Activated CD8-positive, alpha-beta T cell treated with anti-CD3 and anti-CD28 coated beads, Interleukin-2, amount 10 ng/mL, durations not matched to agents 7 days and 5 days (primary cell): Measurements from ENCODE around the gene FAM216B. TPM values are rescaled to one million over a fixed set of nuclear protein-coding genes. Genes with fewer than 3 reads are reported as not detected.
A peak's percentile ranks its signal among the peaks of the same experiment; 100 is the strongest.

Experiments
- ATAC-seq: fragments of 150-1000 bp; cut with Tn5 transposase; one replicate; pipeline ENCODE4 v1.10.0; 2021; ENCODE audit warnings: moderate library complexity
- CTCF ChIA-PET: fragments of 350-600 bp; sonication (Branson Sonifier 250); formaldehyde crosslinking; loops from one replicate; lab custom pipeline; 2021; ENCODE audit warnings: antibody characterized with exemption; lab: Charles Lee
- POLR2A ChIA-PET: fragments of 350-600 bp; sonication (Branson Sonifier 250); formaldehyde crosslinking; loops from one replicate; lab custom pipeline; 2021; ENCODE audit warnings: antibody characterized with exemption; lab: Charles Lee
- DNase-seq: peaks from one replicate; pipeline ENCODE4 v3.0.0-alpha.2; 2020
- H3K27ac Mint-ChIP-seq: one replicate; pipeline ENCODE4 v1.8.0; 2021; ENCODE audit warnings: mild to moderate bottlenecking, mixed read lengths
- H3K27me3 Mint-ChIP-seq: one replicate; pipeline ENCODE4 v1.8.0; 2021; ENCODE audit warnings: low read depth, mixed read lengths
- H3K36me3 Mint-ChIP-seq: one replicate; pipeline ENCODE4 v1.8.0; 2021; ENCODE audit warnings: low read depth, mixed read lengths
- H3K4me1 Mint-ChIP-seq: one replicate; pipeline ENCODE4 v1.8.0; 2021; ENCODE audit warnings: low read depth, mixed read lengths
- H3K4me3 Mint-ChIP-seq: one replicate; pipeline ENCODE4 v1.8.0; 2021; ENCODE audit warnings: mild to moderate bottlenecking, mixed read lengths
- H3K9me3 Mint-ChIP-seq: one replicate; pipeline ENCODE4 v1.8.0; 2022; ENCODE audit warnings: mixed read lengths; ENCODE audit not compliant: insufficient read depth
- total RNA-seq, 2 experiments: library from RNA; stranded (reverse); gene quantifications; one replicate each; pipeline ENCODE4 v1.2.3, GENCODE V29; 2021

The FAM216B gene
- total RNA-seq, 2 experiments from 2014 or later, result not detected

DNA sequence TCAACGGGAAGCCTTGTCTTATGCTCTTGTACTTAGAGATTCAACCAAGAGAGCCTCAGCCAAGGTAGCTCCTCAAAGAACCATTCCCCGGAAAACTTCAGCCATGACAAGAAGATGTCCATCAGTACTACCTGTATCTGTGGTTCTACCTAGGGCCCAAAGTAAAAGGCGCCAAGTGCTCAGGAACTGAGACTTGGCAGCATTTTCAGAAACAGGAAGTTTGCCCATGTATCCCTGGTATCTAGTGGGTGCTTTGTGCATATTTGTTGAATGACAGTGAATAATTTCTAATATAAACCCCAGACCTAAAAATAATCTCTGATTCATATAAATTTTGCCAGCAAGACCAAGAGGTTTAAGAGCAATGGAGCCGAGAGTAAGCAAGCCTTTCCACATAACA lies 7.2 kb downstream of the FAM216B start:
- POLR2A ChIA-PET, result no interaction called here
- no peak for DNase-seq
- no peaks in the 10 kb centered on the region for H3K9me3 Mint-ChIP-seq
- no peaks in the 10 kb centered on the region for H3K4me1 Mint-ChIP-seq
- CTCF ChIA-PET, result no interaction called here
- H3K27ac Mint-ChIP-seq, result no peak overlapping the region
- H3K27me3 Mint-ChIP-seq, result peaks cover 5% of the 10 kb centered on the region
- no peak overlapping the region for H3K4me3 Mint-ChIP-seq
- H3K36me3 Mint-ChIP-seq, result no peaks in the 10 kb centered on the region
- ATAC-seq, result no peak

DNA sequence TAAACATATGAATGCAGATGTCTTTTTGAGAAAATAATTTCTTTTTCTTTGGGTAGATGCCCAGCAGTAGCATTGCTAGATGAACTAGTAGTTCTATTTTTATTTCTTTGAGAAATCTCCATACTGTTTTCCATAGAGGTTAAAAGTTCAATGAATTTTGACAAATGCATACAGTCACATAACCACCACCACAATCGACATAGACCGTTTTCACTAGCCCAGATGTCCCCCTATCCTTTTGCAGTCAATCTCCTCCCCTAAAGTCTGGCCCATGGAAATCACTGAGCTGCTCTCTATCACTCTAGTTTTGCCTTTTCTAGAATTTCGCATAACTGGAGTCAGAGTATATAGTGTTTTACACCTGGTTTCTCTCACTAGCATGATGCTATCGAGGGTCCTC lies 10.8 kb downstream of the FAM216B start:
- no peaks in the 10 kb centered on the region for H3K9me3 Mint-ChIP-seq
- no peak overlapping the region for H3K4me3 Mint-ChIP-seq
- POLR2A ChIA-PET, result no interaction called here

DNA sequence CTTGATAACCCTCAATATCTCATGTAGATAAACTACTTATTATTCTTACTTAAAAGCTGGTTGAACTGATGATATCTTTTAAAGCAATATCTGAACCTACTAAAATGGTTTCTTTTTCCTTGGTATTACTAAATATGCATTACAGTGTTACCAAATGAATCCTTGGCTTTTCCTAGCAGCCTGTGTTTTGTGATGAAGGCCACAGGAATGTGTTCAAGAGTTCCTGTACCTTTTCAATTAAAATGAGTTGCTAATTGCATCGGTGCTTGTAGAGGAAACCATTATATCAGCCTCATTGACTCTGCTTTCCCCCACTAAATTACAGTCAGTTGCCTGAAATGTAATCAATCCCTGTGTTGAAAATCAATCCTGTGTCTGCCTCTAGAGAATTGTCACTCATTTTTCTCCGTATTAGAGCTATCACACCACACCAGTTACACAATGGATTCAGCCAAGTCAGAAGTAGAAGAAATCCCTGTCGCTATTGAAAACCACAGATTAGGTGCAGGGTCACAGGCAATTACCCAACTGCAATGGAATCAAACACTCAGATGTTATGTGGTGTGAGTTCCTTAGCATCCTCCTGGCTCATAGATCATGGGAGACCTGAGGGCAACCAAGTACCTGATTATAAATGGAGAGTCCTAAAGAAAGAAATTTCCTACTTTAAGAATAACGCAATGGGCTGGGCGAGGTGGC lies 13.3 kb downstream of the FAM216B start:
- POLR2A ChIA-PET, result no interaction called here
- no peak for ATAC-seq
- H3K9me3 Mint-ChIP-seq, result no peaks in the 10 kb centered on the region

More for the DNA sequence above, 10.8 kb downstream of the FAM216B start:
- ATAC-seq (no peak), DNase-seq (no peak)
- no peak overlapping the region for H3K27ac Mint-ChIP-seq
- peaks cover 20% of the 10 kb centered on the region for H3K27me3 Mint-ChIP-seq
- CTCF ChIA-PET, result no interaction called here
- no peaks in the 10 kb centered on the region for H3K4me1 Mint-ChIP-seq
- no peaks in the 10 kb centered on the region for H3K36me3 Mint-ChIP-seq

DNA sequence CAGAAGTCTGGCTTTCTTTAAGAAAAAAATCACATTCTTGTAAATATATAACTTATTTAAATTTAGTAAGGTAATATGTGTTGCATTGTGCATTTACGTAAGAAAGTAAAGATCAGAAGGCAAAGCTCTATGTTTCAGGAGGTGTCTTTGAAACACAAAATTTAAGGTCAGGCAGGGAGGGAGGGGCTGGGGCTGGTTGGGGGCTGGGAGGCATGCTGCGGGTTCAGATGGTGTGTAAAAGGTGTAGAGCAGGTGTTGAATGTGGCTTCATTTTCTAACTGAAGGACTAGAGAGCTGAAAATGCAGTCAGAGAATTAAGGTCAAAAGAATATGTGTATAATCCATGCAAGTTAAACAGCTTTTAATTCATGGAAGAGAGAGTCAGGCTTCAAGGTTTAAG lies 14.3 kb downstream of the FAM216B start:
- H3K27me3 Mint-ChIP-seq, result peaks cover 31% of the 10 kb centered on the region
- no peak overlapping the region for H3K4me3 Mint-ChIP-seq
- no peak overlapping the region for H3K27ac Mint-ChIP-seq
- ChIA-PET POLR2A (no interaction called here), CTCF (no interaction called here)
- no peaks in the 10 kb centered on the region for H3K9me3 Mint-ChIP-seq
- ATAC-seq (no peak), DNase-seq (no peak)
- H3K36me3 Mint-ChIP-seq, result no peaks in the 10 kb centered on the region
- no peaks in the 10 kb centered on the region for H3K4me1 Mint-ChIP-seq

More for the DNA sequence above, 13.3 kb downstream of the FAM216B start:
- Mint-ChIP-seq H3K4me1 (no peaks in the 10 kb centered on the region), H3K27ac (no peak overlapping the region), H3K4me3 (no peak overlapping the region), H3K27me3 (peaks cover 28% of the 10 kb centered on the region), H3K36me3 (no peaks in the 10 kb centered on the region)
- CTCF ChIA-PET, result no interaction called here
- no peak for DNase-seq

DNA sequence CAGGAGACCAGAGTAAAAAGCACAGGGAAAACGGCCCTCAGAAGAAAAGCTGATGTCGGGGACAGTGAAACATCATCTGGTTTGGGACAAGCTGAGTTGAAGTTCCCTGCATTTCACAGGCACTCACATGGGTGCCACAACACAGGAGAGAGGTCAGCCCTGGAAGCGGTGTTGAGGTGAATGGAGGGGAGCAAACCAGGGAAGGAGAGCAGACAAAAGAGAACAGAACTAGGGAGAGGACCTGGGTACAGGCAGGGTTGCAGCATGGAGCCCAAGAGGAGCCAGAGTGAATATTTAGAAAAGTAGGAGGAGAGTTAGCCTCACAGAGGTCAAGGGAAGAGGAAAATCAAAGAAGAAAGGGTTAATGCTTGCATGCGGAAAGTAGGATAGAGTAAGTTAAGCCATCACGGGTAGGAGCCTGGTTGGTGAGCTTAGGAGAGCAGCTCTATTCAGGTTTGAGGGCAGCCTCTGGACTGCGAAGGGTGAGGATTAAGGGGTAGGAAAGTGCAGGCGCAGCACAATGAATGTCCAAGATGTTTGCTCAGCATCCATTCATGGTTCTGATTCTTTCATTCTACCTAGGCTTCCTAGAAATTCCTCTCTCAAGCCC lies 15.5 kb downstream of the FAM216B start:
- H3K4me1 Mint-ChIP-seq, result no peaks in the 10 kb centered on the region
- DNase-seq, result no peak
- CTCF ChIA-PET, result interaction anchor here (0.6 kb wide), 1 partner anchor 110 kb away, joined by 4 read pairs; no protein-coding TSS in a partner anchor
- H3K27ac Mint-ChIP-seq, result no peak overlapping the region
- no peaks in the 10 kb centered on the region for H3K9me3 Mint-ChIP-seq
- H3K36me3 Mint-ChIP-seq, result no peaks in the 10 kb centered on the region
- H3K4me3 Mint-ChIP-seq, result no peak overlapping the region
- H3K27me3 Mint-ChIP-seq, result peaks cover 34% of the 10 kb centered on the region
- ATAC-seq, result no peak
- POLR2A ChIA-PET, result interaction anchor here (0.6 kb wide), 1 partner anchor 691 kb away, joined by 3 read pairs; no protein-coding TSS in a partner anchor

DNA sequence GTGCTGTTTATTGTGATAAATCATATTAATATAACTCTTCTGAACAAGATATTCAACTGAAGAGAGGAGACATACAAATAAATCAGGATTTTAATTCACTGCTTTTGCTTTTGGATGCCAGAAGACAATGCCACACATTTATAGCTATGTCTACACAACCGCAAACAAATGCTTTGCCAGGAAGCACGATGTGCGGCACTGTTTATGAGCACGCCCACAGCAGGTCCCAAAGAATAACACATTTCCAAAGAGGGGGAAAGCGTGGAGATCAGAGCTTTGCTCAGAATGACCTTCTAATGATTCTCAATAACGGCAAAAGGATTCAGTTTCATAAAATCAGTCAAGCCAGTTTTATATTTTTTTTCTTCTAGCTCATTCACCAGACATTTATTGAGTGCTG lies 16.7 kb downstream of the FAM216B start:
- no peak overlapping the region for H3K4me3 Mint-ChIP-seq
- ChIA-PET POLR2A (no interaction called here), CTCF (no interaction called here)
- H3K27ac Mint-ChIP-seq, result no peak overlapping the region
- no peak for ATAC-seq
- no peaks in the 10 kb centered on the region for H3K36me3 Mint-ChIP-seq
- peaks cover 32% of the 10 kb centered on the region for H3K27me3 Mint-ChIP-seq
- no peaks in the 10 kb centered on the region for H3K9me3 Mint-ChIP-seq
- H3K4me1 Mint-ChIP-seq, result no peaks in the 10 kb centered on the region
- no peak for DNase-seq

DNA sequence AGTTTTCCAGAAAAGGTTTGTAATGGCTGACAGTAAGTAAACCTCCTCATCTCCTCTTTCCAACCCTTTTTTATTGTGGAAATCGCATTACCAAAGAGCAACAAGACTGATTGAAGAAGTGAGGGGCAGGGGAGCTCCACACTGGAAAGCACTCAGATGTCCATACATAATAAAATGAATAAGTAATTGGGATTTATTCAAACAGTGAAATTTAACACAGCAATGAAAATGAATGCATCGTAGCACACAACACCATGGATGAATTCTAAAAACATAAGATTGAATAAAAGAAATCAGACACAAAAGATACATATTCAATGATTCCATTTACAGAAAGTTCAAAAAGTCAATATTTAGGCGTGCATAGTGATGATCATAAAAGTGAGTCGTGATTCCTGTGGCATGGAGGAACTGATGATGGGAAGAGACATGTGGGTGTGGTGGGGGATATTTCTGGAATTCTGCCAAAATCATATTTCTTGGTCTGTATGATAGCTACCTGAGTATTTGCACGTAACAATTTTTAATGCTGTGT lies 18.8 kb downstream of the FAM216B start:
- ChIA-PET POLR2A (no interaction called here), CTCF (no interaction called here)
- DNase-seq (no peak), ATAC-seq (no peak)
- Mint-ChIP-seq H3K36me3 (no peaks in the 10 kb centered on the region), H3K4me3 (no peak overlapping the region), H3K27ac (no peak overlapping the region), H3K4me1 (no peaks in the 10 kb centered on the region), H3K9me3 (no peaks in the 10 kb centered on the region), H3K27me3 (peaks cover 27% of the 10 kb centered on the region)

DNA sequence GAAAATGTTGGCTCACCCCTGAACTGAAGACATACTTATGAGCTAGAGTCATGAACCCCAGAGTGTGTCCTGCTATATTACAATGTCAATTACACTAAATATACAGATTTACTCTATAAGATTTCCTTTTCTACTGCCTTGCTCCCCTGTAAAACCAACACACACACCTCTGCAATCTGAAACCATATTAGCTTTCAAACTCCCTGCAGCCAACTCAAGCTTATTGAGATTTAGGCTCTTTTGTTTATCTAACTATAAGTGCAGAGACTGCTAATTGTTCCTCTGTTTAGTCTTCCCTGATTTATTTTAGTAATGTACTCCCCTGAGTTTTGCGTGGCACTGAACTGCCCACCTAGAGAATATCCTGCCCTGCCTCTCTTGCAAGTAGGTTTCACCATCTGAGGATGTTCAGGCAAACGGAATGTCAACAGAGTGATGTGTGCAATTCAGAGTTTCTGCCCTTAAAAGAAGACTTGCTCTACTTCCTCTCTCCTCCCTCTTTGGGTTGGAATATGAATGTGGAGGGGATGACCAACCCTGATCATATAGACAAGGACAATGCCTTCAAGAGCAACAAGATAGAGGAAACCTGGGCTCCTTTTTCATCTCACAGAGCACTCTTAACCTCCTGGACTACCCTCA lies 22.3 kb downstream of the FAM216B start:
- no peaks in the 10 kb centered on the region for H3K36me3 Mint-ChIP-seq
- peaks cover 17% of the 10 kb centered on the region for H3K27me3 Mint-ChIP-seq
- ATAC-seq, result no peak
- CTCF ChIA-PET, result no interaction called here
- H3K4me3 Mint-ChIP-seq, result no peak overlapping the region
- H3K27ac Mint-ChIP-seq, result no peak overlapping the region
- peaks cover 5% of the 10 kb centered on the region for H3K4me1 Mint-ChIP-seq
- H3K9me3 Mint-ChIP-seq, result no peaks in the 10 kb centered on the region
- no peak for DNase-seq
- POLR2A ChIA-PET, result no interaction called here

DNA sequence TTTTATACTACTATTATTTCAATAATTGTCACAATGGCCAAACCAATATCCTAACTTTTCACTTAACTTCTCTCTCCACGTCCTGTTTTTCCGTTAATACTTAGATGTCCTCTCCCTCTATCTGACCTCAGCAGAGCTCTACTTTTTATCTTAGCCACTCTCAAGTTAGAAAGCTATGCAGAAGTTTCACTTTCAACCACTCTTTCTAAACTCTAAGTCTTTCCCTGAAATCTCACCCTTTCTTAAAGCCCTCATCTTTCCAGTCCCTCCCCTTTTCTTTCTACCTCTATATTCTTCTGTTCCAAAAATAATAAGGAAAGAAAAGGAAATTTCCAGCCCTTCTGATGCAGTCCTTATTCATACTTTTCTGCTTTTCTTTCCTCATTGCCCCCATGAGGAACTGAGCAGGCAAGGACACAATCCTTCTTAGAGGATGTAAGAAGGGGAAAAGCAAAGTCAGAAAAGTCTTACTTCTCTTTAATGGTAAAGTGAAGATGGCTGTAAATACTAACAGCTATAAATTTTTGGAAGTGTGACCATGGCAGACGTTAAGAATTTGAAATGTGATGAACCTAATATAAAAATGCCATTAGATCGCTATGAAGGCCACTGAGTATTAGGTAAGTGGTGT lies 23.0 kb downstream of the FAM216B start:
- no peak for ATAC-seq
- DNase-seq, result no peak
- ChIA-PET POLR2A (no interaction called here), CTCF (no interaction called here)
- H3K27me3 Mint-ChIP-seq, result peaks cover 17% of the 10 kb centered on the region
- no peak overlapping the region for H3K27ac Mint-ChIP-seq
- H3K4me1 Mint-ChIP-seq, result peaks cover 6% of the 10 kb centered on the region
- no peaks in the 10 kb centered on the region for H3K9me3 Mint-ChIP-seq
- no peaks in the 10 kb centered on the region for H3K36me3 Mint-ChIP-seq
- H3K4me3 Mint-ChIP-seq, result no peak overlapping the region

DNA sequence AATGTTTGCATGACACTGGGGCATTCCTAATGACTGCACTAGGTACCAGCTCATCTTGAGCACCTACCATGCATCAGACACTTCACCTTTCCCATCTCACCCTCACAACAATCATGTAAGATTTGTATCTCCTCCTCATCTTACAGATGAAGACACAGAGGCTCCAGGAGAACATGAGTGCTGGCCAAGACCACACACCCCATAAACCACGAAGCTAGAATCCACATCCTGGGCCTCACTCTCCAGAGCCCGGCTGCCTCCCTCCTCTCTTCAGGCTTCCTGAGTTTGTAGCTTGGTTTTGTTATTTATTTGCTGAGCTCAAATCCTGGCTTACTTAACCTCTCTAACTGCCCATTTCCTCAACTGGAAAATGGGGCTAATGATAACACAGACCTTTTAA lies 25.9 kb downstream of the FAM216B start:
- peak; percentile 58 for DNase-seq

DNA sequence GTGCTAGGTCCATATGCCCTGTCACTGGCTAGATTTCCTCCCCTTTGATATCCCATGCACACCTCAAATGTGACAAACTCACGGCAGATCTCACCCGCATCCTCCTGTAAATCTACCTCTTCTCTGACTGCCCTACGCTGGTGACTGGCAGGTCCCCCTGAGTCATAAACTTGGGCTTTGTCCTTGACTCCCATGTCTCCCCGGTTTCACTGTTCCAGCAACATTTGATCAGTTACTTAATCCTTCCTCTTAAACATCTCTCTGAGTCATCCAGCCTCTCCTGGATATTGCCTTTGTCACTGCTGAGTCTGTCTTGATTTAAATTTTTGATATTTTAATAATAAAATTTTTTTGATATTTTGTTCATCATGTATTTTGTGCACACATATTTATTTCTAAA lies 26.5 kb downstream of the FAM216B start:
- no peak overlapping the region for H3K4me3 Mint-ChIP-seq
- H3K27me3 Mint-ChIP-seq, result peaks cover 19% of the 10 kb centered on the region
- H3K4me1 Mint-ChIP-seq, result peaks cover 6% of the 10 kb centered on the region
- ChIA-PET POLR2A (no interaction called here), CTCF (interaction anchor here (1.2 kb wide), 1 partner anchor 213 kb away, joined by 3 read pairs; no protein-coding TSS in a partner anchor)
- H3K36me3 Mint-ChIP-seq, result no peaks in the 10 kb centered on the region
- ATAC-seq (no peak), DNase-seq (no peak)
- no peak overlapping the region for H3K27ac Mint-ChIP-seq
- H3K9me3 Mint-ChIP-seq, result no peaks in the 10 kb centered on the region

More for the DNA sequence above, 25.9 kb downstream of the FAM216B start:
- Mint-ChIP-seq H3K27ac (no peak overlapping the region), H3K36me3 (no peaks in the 10 kb centered on the region), H3K27me3 (peaks cover 16% of the 10 kb centered on the region), H3K4me3 (no peak overlapping the region), H3K4me1 (peaks cover 6% of the 10 kb centered on the region), H3K9me3 (no peaks in the 10 kb centered on the region)
- ChIA-PET CTCF (no interaction called here), POLR2A (no interaction called here)
- peak; percentile 83 for ATAC-seq
